ENCODE measurements around the gene SLC37A3.

The SLC37A3 gene

DNA sequence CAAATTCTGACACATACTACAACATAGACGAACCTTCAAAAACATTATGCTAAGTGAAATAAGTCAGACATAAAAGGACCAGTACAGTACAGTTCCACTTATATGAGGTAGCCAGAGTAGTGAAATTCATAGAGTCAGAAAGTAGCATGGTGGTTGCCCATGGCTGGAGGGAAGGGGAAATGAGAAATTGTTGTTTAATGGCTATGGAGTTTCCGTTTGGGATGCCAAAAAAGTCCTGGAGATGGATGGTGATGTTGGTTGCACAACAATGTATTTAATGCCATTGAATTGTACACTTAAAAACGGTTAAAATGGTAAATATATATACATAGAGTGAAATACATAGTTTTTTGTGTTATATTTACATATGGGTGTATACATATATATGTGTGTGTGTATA lies 2.1 kb upstream of the SLC37A3 start:
- DNase-seq = no peak

GRCh38 chr7:140398821-140399220 lies 491 bp upstream of the SLC37A3 start:
- no peak for DNase-seq

- DNase-seq = no peak
Observed at GRCh38 chr7:140393756-140394306, 4.5 kb downstream of the SLC37A3 start.

- no peak for DNase-seq
Observed at GRCh38 chr7:140391634-140392033, 6.7 kb downstream of the SLC37A3 start.

- no peak for DNase-seq
Observed at GRCh38 chr7:140390466-140391190, 7.7 kb downstream of the SLC37A3 start.

DNA sequence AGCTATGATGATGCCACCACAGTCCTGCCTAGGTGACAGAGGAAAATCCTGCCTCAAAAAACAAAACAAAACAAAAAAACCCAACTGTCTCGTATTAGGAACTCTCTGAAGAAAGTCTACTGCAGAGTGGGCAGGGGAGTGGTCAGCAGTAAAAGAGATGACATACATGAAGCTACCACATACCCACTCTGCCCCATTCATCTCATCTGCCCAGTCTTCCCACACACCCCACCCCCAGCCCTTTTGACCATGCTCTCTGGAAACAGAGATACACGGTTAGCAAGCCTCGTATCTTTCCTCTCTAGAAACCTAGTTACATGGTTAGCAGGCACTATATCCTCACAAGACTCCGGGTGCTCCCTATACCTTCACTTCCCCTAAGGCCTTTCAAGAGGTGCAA lies 8.3 kb downstream of the SLC37A3 start:
- no peak for DNase-seq

DNA sequence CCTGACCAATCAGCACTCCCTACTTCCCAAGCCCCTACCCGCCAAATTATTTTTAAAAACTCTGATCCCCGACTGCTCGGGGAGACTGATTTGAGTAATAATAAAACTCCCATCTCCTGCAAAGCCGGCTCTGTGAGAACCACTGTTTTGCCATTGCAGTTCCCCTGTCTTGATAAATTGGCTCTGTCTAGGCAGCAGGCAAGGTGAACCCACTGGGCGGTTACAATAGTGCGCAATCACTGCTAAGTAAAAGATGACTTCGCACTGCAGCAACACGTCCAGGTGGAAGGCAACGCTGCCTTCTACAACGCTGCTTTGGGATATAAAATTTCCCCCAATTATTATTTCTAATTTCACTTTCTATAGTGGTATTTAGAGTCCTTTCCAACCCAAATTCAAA lies 8.9 kb downstream of the SLC37A3 start:
- DNase-seq = no peak

- no peak for DNase-seq
Observed at GRCh38 chr7:140384894-140385545, 13.3 kb downstream of the SLC37A3 start.

DNA sequence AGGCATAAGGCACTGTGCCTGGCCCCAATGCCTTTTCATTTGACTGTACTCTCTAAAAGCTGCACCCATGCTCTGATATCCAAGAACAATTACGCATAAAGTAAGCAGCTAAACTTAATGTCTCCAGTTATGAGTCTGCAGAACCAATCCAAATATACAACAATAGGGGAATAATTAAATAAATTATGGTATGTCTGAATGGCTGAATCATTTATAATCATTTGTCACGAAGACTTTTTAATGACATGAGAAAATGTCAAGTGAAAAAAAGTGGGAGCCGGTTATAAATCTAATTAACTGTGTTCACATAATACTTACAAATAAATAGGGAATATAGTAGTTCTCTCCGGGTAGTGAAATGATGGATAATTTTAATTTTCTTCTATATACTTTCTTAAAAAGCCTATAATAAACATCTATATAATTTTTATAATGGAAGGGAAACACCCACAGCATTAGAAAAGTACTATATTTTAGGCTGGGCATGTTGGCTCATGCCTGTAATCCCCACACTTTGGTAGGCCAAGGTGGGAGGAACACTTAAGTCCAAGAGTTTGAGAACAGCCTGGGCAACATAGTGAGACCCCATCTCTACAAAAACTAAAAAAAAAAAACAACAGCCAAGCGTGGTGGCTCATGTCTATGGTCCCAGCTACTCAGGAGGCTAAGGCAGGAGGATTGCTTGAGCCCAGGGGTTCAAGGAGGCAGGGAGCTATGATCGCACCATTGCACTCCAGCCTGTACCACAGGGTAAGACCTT lies 14.2 kb downstream of the SLC37A3 start:
- no peak for DNase-seq

GRCh38 chr7:140375892-140376730 lies 22.2 kb downstream of the SLC37A3 start:
- DNase-seq = no peak

DNA sequence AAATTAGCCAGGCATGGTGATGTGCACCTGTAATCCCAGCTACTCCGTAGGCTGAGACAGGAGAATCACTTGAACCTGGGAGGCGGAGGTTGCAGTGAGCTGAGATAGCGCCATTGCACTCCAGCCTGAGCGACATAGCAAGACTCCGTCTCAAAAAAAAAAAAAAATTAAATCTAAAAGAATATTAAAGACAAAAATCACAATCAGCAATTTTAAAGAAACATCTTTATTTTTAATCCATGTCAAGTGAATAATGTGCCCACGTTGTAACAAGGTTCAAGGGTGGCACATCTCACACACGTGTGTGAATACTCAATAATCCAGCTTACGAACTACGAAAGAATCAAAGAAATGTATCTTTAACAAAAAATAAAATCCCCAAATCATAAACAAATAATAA lies 23.0 kb downstream of the SLC37A3 start:
- no peak for DNase-seq

DNA sequence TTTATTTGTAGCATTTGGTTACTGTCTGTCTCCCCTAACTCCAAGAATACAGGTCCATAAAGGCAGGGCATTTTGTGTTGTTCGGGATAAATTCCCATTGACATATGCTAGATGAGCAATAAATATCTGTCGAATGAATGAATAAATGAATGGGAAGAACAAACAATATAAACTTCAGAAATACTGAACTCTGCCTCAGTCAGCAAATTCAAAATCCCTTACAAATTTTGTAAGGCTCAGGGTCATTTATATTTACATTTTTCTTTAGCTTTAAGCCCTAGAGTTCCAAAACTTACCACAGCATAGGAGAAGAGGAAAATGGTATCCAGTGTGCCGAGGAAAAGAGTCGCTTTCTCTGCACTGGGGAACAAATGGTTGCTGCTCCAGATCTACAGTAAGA lies 29.0 kb downstream of the SLC37A3 start:
- no peak for DNase-seq

DNA sequence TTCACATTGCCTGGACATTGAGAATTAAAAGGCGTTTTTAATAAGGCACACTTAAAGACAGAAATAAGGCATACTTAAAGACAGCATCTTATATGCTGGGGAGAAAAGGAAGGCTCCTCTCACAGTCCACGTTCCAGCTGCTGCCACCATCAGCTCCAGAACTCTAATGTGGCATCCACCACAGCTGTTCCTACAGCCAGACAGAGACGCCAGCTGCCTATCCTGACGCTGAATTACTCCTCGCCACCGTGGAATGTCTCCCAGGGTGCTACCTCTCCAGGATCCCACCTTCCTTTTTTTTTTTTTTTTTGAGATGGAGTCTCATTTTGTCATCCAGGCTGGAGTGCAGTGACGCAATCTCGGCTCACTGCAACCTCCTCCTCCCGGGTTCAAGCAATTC lies 30.8 kb downstream of the SLC37A3 start:
- no peak for DNase-seq

- no peak for DNase-seq
Observed at GRCh38 chr7:140364819-140365218, 33.5 kb downstream of the SLC37A3 start.

DNA sequence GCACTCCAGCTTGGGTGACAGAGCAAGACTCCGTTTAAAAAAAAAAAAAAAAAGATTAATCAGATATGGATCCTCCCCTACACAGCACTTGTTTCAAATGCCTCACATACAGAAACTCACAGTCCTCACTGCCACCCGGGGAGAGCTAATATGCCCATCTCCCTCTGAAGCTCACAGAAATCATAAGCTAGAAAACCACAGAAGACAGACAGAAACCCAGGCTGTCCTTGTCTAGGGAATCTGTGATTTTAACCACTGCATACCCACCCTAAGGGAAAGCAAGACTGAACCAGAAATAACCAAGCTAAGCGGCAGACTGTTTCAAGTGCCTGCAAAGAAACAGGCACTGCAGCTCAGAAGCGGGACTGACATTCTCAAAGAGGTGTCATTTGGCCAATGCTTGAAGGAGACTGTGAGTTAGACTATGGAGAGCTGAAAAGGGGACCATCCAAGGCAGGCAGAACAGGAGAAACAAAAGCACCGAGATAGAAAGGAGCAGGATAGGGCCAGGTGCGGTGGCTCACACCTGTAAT lies 37.6 kb downstream of the SLC37A3 start:
- no peak for DNase-seq

GRCh38 chr7:140358412-140359051 lies 39.8 kb downstream of the SLC37A3 start:
- no peak for DNase-seq

- no peak for DNase-seq
Observed at GRCh38 chr7:140358024-140358411, 40.3 kb downstream of the SLC37A3 start.

DNA sequence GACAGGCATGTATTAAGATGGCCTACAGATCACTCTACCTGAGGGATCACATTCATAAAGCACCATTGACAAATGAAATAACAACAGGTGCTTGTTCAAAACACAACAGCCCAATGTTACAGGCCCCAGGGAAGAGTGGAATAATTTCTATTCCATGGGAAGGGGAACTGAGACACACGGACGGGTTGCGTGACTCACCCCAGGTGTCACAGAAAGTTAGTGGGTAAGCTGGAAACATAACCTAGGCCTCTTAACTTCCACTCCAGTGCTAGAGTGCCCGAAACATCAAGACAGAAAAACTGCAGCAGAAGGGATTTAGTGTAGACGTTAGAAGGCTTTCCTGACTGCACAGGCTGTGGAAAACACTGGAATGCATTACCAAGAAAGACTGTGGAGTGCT lies 48.3 kb downstream of the SLC37A3 start:
- DNase-seq = no peak

GRCh38 chr7:140349144-140349771 lies 49.1 kb downstream of the SLC37A3 start:
- DNase-seq = no peak

- no peak for DNase-seq
Observed at GRCh38 chr7:140348161-140348849, 50.0 kb downstream of the SLC37A3 start.

DNA sequence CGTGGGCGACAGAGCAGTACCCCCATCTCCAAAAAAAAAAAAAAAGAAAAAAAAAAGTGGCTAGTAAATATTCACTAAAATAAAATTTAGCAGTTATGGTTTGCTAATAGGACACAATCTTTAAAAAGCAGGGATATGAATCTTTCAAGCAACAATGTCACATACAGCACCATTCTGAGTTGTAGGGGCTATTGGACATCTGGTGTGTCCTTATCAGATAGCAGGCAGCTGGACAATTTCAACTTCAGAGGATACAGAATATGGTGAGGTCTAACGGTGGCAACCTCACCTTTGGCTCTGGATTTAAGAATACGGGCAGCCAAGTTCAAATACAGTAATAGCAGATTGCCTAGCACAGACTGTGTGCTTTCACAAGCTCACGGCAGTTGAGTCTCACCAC lies 51.1 kb downstream of the SLC37A3 start:
- no peak for DNase-seq

Data from left hindlimb (tissue), 1 donor.